ENCODE data around the gene POLR2M.

Gene POLR2M

GRCh38 chr15:57691082-57691481 lies 15.4 kb upstream of the POLR2M start:
- no peak for DNase-seq (ENCODE audit: low read depth in 2 of 3, low spot score in 2 of 3)

GRCh38 chr15:57692709-57693108 lies 13.8 kb upstream of the POLR2M start:
- DNase-seq (ENCODE audit: low read depth in 2 of 3, low spot score in 2 of 3): no peak

- no peak for DNase-seq (ENCODE audit: low read depth in 2 of 3, low spot score in 2 of 3)
Observed at GRCh38 chr15:57694279-57694678, 12.2 kb upstream of the POLR2M start.

GRCh38 chr15:57696146-57696545 lies 10.4 kb upstream of the POLR2M start:
- no peak for DNase-seq (ENCODE audit: low read depth in 2 of 3, low spot score in 2 of 3)

GRCh38 chr15:57697588-57697987 lies 8.9 kb upstream of the POLR2M start:
- DNase-seq (ENCODE audit: low read depth in 2 of 3, low spot score in 2 of 3): no peak

GRCh38 chr15:57698243-57698642 lies 8.3 kb upstream of the POLR2M start:
- no peak for DNase-seq (ENCODE audit: low read depth in 2 of 3, low spot score in 2 of 3)

GRCh38 chr15:57698991-57699390 lies 7.5 kb upstream of the POLR2M start:
- no peak for DNase-seq (ENCODE audit: low read depth in 2 of 3, low spot score in 2 of 3)

- no peak for DNase-seq (ENCODE audit: low read depth in 2 of 3, low spot score in 2 of 3)
Observed at GRCh38 chr15:57703387-57703786, 3.1 kb upstream of the POLR2M start.

GRCh38 chr15:57704441-57704840 lies 2.1 kb upstream of the POLR2M start:
- no peak for DNase-seq (ENCODE audit: low read depth in 2 of 3, low spot score in 2 of 3)

- no peak for DNase-seq (ENCODE audit: low read depth in 2 of 3, low spot score in 2 of 3)
Observed at GRCh38 chr15:57705746-57706404, 639 bp upstream of the POLR2M start.

- DNase-seq (ENCODE audit: low read depth in 2 of 3, low spot score in 2 of 3): no peak
Observed at GRCh38 chr15:57708047-57708446, 1.5 kb downstream of the POLR2M start.

GRCh38 chr15:57718309-57718708 lies 11.8 kb downstream of the POLR2M start:
- DNase-seq (ENCODE audit: low read depth in 2 of 3, low spot score in 2 of 3): no peak

GRCh38 chr15:57720867-57721266 lies 14.4 kb downstream of the POLR2M start:
- no peak for DNase-seq (ENCODE audit: low read depth in 2 of 3, low spot score in 2 of 3)

GRCh38 chr15:57726411-57726810 lies 19.9 kb downstream of the POLR2M start:
- no peak for DNase-seq (ENCODE audit: low read depth in 2 of 3, low spot score in 2 of 3)

- no peak for DNase-seq (ENCODE audit: low read depth in 2 of 3, low spot score in 2 of 3)
Observed at GRCh38 chr15:57727031-57727430, 20.5 kb downstream of the POLR2M start.

- no peak for DNase-seq (ENCODE audit: low read depth in 2 of 3, low spot score in 2 of 3)
Observed at GRCh38 chr15:57728436-57728835, 21.9 kb downstream of the POLR2M start.

GRCh38 chr15:57730876-57731275 lies 24.4 kb downstream of the POLR2M start:
- DNase-seq (ENCODE audit: low read depth in 2 of 3, low spot score in 2 of 3): no peak

GRCh38 chr15:57731530-57732103 lies 25.1 kb downstream of the POLR2M start:
- no peak for DNase-seq (ENCODE audit: low read depth in 2 of 3, low spot score in 2 of 3)

GRCh38 chr15:57732526-57733331 lies 26.2 kb downstream of the POLR2M start:
- peak in 1 of 3 experiments; percentile 31 for DNase-seq (ENCODE audit: low read depth in 2 of 3, low spot score in 2 of 3)

- no peak for DNase-seq (ENCODE audit: low read depth in 2 of 3, low spot score in 2 of 3)
Observed at GRCh38 chr15:57734860-57735259, 28.3 kb downstream of the POLR2M start.

- DNase-seq (ENCODE audit: low read depth in 2 of 3, low spot score in 2 of 3): no peak
Observed at GRCh38 chr15:57735431-57735830, 28.9 kb downstream of the POLR2M start.

GRCh38 chr15:57735891-57736290 lies 29.4 kb downstream of the POLR2M start:
- no peak for DNase-seq (ENCODE audit: low read depth in 2 of 3, low spot score in 2 of 3)

Data from activated CD8-positive, alpha-beta memory T cell treated with anti-CD3 and anti-CD28 coated beads for 48 hours (primary cell).